ENCODE measurements around the gene B3GALNT1. TPM values are rescaled to one million over a fixed set of nuclear protein-coding genes. Genes with fewer than 3 reads are reported as not detected.
"Not testable (repeated sequence)": the region's sequence is repeated elsewhere in the genome, so short reads cannot be mapped to it uniquely, and the experiment has no call there.

The B3GALNT1 gene
- total RNA-seq, 2 experiments from 2014 or later = 3.9 to 4.1 TPM

GRCh38 chr3:161034913-161035550 lies 70.1 kb downstream of the B3GALNT1 start:
- Mint-ChIP-seq H3K27ac (peak overlapping the region; percentile 55), H3K4me1 (peaks cover 22% of the 10 kb centered on the region), H3K9me3 (peaks cover 22% of the 10 kb centered on the region)
- H3K27me3 Mint-ChIP-seq; CTCF ChIA-PET; H3K36me3 Mint-ChIP-seq (ENCODE audit: low read depth); POLR2A ChIA-PET; H3K4me3 Mint-ChIP-seq: not testable (repeated sequence)
- DNase-seq = peak; percentile 24

Other genes with a start within 250 kb of the B3GALNT1 start
- gene NMD3, start 116.0 kb upstream of the B3GALNT1 start, total RNA-seq = 10 to 100 TPM; 44.0 to 46.6 TPM

Data from activated CD4-positive, alpha-beta memory T cell treated with anti-CD3 and anti-CD28 coated beads, Interleukin-2, amount 10 ng/mL, durations not matched to agents 7 days and 5 days (primary cell).